Measurements from ENCODE around the gene TIMM9.
A peak's percentile ranks its signal among the peaks of the same experiment; 100 is the strongest.
"Not testable (repeated sequence)": the region's sequence is repeated elsewhere in the genome, so short reads cannot be mapped to it uniquely, and the experiment has no call there.

The TIMM9 gene

DNA sequence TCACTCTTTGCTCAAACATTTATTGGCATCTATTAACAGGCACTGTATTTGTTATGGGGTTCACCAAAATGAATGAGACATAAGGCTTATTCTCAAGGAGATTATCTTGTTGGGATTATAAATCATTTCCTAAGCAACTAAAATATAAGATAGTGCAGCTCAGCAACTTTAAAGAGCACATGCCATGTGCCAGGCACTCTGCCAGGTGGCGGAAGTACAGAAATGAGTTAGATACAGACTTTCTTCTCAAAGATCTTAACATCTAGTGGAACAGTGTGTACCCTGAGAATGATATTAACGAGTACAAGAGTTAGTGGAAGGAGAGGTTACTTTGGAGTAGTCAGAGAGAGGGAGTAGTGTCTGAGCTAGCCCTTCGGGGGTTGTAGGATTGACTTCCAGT is 60.0 kb downstream of the TIMM9 start:
- FAIRE-seq (no peak), DNase-seq (ENCODE audit: insufficient read length, low spot score) (no peak)
- no peak for TF ChIP-seq CTCF (IDR thresholded peaks at IDR 0.05; ENCODE audit: insufficient read depth, missing control alignments)

DNA sequence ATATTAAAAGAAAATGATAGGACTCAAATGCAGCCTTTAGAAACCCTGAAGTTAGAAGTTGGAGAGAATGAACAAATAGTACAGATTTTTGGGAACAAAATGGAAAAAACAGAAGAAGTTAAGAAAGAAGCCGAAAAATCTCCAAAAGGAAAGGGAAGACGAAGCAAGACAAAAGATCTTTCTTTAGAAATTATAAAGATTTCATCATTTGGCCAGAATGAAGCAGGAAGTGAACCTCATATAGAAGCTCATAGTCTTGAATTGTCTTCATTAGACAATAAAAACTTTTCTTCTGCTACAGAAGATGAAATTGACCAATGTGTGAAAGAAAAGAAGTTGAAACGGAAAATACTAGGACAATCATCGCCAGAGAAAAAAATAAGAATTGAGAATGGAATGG is 63.0 kb downstream of the TIMM9 start:
- TF ChIP-seq CTCF (IDR thresholded peaks at IDR 0.05; ENCODE audit: insufficient read depth, missing control alignments) = no peak
- DNase-seq (ENCODE audit: insufficient read length, low spot score) (no peak), FAIRE-seq (no peak)

GRCh38 chr14:58362798-58363412 is 64.4 kb downstream of the TIMM9 start:
- FAIRE-seq (peak; percentile 77), DNase-seq (ENCODE audit: insufficient read length, low spot score) (no peak)
- peak; percentile 48 for TF ChIP-seq CTCF (IDR thresholded peaks at IDR 0.05; ENCODE audit: insufficient read depth, missing control alignments)

GRCh38 chr14:58362272-58362671 is 65.1 kb downstream of the TIMM9 start:
- DNase-seq (ENCODE audit: insufficient read length, low spot score); FAIRE-seq: not testable (repeated sequence)
